Measurements from ENCODE around the gene SSTR4. TPM values are rescaled to one million over a fixed set of nuclear protein-coding genes. Genes with fewer than 3 reads are reported as not detected.
"Not testable (repeated sequence)": the region's sequence is repeated elsewhere in the genome, so short reads cannot be mapped to it uniquely, and the experiment has no call there.

The SSTR4 gene
- total and polyA plus RNA-seq, 8 donors: 0.18 to 0.47 (median 0.26) TPM; not detected in 2

DNA sequence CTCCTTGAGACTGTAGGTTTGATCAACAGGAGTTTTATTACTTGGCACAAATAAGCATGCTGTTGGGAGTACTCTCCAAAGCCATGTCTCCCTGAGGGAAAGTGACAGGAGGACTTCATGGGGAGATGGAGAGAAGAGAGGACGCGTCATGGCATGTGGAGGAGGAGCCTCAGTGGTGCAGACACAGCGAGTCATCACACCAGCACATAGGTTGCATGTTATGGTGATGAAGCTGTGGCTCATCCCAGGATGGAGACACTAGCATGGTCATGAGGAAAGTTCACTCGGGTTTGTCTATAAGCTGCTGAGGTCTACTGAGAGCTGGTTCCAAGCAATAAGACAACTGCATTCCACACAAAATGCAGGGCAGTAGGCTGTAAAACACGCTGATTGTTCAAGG, 13.2 kb upstream of the SSTR4 start:
- Histone ChIP-seq H3K27ac (no peak overlapping the region), H3K36me3 (no peaks in the 10 kb centered on the region), H3K4me3 (no peak overlapping the region), H3K4me1 (peaks cover 0 to 22% of the 10 kb centered on the region in 2 donors), H3K9me3 (no peaks in the 10 kb centered on the region), H3K27me3 (no peaks in the 10 kb centered on the region)
- intact Hi-C loops (cut with DNase I): no loop called here
- no peak for TF ChIP-seq CTCF (IDR thresholded peaks at IDR 0.05)
- ATAC-seq (no peak), DNase-seq (no peak)

DNA sequence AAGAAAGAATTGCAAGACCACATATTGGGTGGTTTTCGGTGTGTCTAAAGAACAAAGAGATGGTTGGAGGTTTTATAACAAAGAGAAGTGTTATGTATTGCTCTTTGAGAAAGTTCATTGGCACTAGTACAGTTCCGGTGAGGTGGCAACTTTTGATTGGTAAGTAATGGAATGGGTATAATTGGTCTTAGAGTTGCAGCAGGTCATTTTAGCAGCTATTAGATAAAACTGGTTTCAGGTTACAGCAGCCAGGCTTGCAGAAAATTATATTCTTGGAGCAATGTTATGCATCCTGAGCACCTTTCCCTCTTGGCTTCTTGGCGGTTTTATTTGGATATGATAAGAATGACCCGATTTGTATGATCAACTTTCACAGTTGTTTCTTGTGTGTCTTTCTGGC, 12.3 kb upstream of the SSTR4 start:
- H3K36me3 ChIP-seq: no peaks in the 10 kb centered on the region
- no peak for DNase-seq
- ATAC-seq: no peak
- H3K27me3 ChIP-seq: no peaks in the 10 kb centered on the region
- no peaks in the 10 kb centered on the region for H3K9me3 ChIP-seq
- no peak overlapping the region for H3K27ac ChIP-seq
- intact Hi-C loops (cut with DNase I): no loop called here
- no peak for TF ChIP-seq CTCF (IDR thresholded peaks at IDR 0.05)
- no peak overlapping the region for H3K4me3 ChIP-seq
- peaks cover 0 to 31% of the 10 kb centered on the region in 2 donors for H3K4me1 ChIP-seq

DNA sequence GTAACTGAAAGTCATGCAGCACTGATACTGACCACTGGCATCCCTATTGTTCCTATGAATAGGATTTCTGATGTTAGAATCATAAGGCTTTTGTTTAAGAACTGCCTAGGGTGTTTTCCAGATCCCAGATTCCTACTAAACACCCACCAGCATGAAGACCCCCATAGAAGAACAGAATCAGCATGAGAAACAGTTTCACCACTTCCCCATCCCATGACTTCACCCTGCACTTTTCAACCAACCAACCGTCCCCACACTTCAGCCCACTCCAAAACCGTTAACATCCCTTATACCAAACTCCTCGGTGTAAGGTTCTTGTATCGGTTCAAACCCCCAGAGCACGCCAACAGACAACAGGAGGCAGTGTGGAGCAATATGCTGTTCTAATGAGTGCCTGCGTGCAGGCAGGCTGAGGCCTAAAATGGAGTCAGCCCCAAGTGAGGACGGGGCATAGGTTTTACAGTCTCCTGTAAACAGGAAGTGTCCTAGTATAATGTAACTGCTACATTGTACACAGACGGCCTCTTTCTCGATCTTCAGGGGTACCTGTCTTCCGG, 11.4 kb upstream of the SSTR4 start:
- Histone ChIP-seq H3K36me3 (no peaks in the 10 kb centered on the region), H3K27ac (no peak overlapping the region)
- intact Hi-C loops (cut with DNase I): no loop called here

GRCh38 chr20:23024701-23025100, 10.4 kb upstream of the SSTR4 start:
- H3K27me3 ChIP-seq: no peaks in the 10 kb centered on the region
- no peaks in the 10 kb centered on the region for H3K9me3 ChIP-seq
- no peak for TF ChIP-seq CTCF (IDR thresholded peaks at IDR 0.05)
- no peak for ATAC-seq
- peaks cover 0 to 48% of the 10 kb centered on the region in 2 donors for H3K4me1 ChIP-seq
- peak overlapping the region in 1 of 2 donors; percentile 75 for H3K27ac ChIP-seq
- H3K36me3 ChIP-seq: no peaks in the 10 kb centered on the region
- no peak overlapping the region for H3K4me3 ChIP-seq
- intact Hi-C loops (cut with DNase I): no loop called here
- DNase-seq: no peak

More for the DNA sequence above, 11.4 kb upstream of the SSTR4 start:
- Histone ChIP-seq H3K9me3 (no peaks in the 10 kb centered on the region), H3K4me1 (peaks cover 0 to 40% of the 10 kb centered on the region in 2 donors), H3K4me3 (no peak overlapping the region), H3K27me3 (no peaks in the 10 kb centered on the region)
- no peak for TF ChIP-seq CTCF (IDR thresholded peaks at IDR 0.05)
- DNase-seq (no peak), ATAC-seq (no peak)

DNA sequence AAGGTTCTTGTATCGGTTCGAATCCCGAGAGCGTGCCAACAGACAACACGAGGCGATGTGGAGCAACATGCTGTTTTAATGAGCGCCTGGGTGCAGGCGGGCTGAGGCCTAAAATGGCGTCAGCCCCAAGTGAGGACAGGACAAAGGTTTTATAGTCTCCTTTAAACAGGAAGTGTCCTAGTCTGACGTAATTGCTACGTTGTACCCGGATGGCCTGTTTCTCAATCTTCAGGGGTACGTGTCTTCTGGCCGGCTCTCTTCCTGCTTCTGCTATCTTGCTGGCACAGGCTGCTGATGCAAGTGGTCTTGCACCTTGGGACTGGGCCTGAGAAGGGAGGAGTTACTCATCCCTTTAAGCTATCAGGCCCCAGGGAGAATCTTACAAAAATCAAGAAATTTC, 9.6 kb upstream of the SSTR4 start:
- DNase-seq: peak in 1 of 4 donors; percentile 58
- H3K9me3 ChIP-seq; H3K4me3 ChIP-seq; H3K36me3 ChIP-seq; intact Hi-C loops (cut with DNase I); H3K27me3 ChIP-seq; ATAC-seq: not testable (repeated sequence)
- Histone ChIP-seq H3K27ac (peak overlapping the region in 1 of 2 donors; percentile 75), H3K4me1 (peaks cover 0 to 48% of the 10 kb centered on the region in 2 donors)

DNA sequence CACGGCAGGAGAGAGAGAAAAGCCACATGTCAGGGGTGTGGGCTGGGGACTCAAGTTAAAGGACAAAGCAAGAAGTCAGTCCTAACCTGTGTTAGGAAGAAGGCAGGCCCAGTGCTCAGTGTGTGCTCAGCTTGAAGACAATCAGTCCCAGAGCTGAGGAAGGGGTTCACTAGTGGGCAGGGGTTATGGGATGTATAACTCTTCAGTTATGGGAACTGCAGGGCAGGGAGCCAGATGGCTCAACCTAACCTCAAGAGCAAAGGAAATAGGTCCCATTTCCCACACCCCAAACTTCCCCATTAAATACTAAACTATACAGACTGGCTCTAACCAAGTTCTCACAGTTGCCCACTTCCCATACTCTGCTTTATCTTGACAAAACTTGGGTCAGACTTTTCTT, 7.4 kb upstream of the SSTR4 start:
- Histone ChIP-seq H3K36me3 (no peaks in the 10 kb centered on the region), H3K4me3 (no peak overlapping the region), H3K9me3 (no peaks in the 10 kb centered on the region), H3K27ac (peak overlapping the region in 1 of 2 donors; percentile 75), H3K4me1 (peaks cover 0 to 55% of the 10 kb centered on the region in 2 donors), H3K27me3 (no peaks in the 10 kb centered on the region)
- intact Hi-C loops (cut with DNase I): no loop called here
- TF ChIP-seq CTCF (IDR thresholded peaks at IDR 0.05): no peak
- ATAC-seq (no peak), DNase-seq (no peak)

All from left lung (tissue), 10 donors.